SK-N-MC (cell line): Measurements from ENCODE around the gene MYH16.

Experiments
- EZH2 ChIP-seq: fragments of 200-600 bp; sonication (generic); IDR thresholded peaks from one replicate; pipeline ENCODE4 v1.6.1; 2017; ENCODE audit warnings: antibody characterized with exemption
- FOXP2 ChIP-seq: optimal IDR thresholded peaks from 2 replicates; pipeline ENCODE3; 2011; ENCODE audit warnings: mild to moderate bottlenecking, moderate library complexity; ENCODE audit not compliant: insufficient read depth; ENCODE audit errors: extremely low read length, control extremely low read depth
- POLR2AphosphoS5 ChIP-seq: IDR thresholded peaks from 2 replicates; pipeline ENCODE4 v1.6.1; 2012; ENCODE audit warnings: mild to moderate bottlenecking, low read depth, low read length, borderline replicate concordance

GRCh38 chr7:99287779-99288534 is 15.3 kb downstream of the MYH16 start:
- TF ChIP-seq POLR2AphosphoS5 (no peak), EZH2 (no peak), FOXP2 (no peak)
